K562 (cell line): ENCODE results near the gene THAP5. TPM values are rescaled to one million over a fixed set of nuclear protein-coding genes. Genes with fewer than 3 reads are reported as not detected.

Experiments used
- CREB3 ChIP-seq: fragments of 450-650 bp; conservative IDR thresholded peaks from 2 replicates; pipeline ENCODE4 v1.6.1; 2016; ENCODE audit warnings: missing genetic modification characterization, low read depth, mild to moderate bottlenecking, missing compliant biosample characterization, moderate library complexity
- EHMT2 ChIP-seq: fragments of 450-650 bp; IDR thresholded peaks from 2 replicates; pipeline ENCODE4 v1.6.1; 2018; ENCODE audit warnings: antibody characterized with exemption
- FOXK1 ChIP-seq: sonication (generic); formaldehyde crosslinking; IDR thresholded peaks from 2 replicates; pipeline ENCODE4 v1.8.0; 2022; ENCODE audit warnings: missing genetic modification reagents, mild to moderate bottlenecking, borderline replicate concordance
- FOXP1 ChIP-seq: sonication (generic); formaldehyde crosslinking; IDR thresholded peaks from 2 replicates; pipeline ENCODE4 v1.8.0; 2022; ENCODE audit warnings: mild to moderate bottlenecking, missing genetic modification reagents
- GTF2E2 ChIP-seq: fragments of 200-800 bp; sonication (Bioruptor generic); IDR thresholded peaks from 2 replicates; pipeline ENCODE4 v1.6.1; 2016; ENCODE audit warnings: missing genetic modification characterization, missing compliant biosample characterization
- HLTF ChIP-seq: fragments of 450-650 bp; IDR thresholded peaks from 2 replicates; pipeline ENCODE4 v1.6.1; 2016
- MCM7 ChIP-seq, 2 experiments: fragments of 450-650 bp; IDR thresholded peaks; 2 replicates each; pipeline ENCODE4 v1.6.1; 2016 to 2018
- NCOA4 ChIP-seq: fragments of 450-650 bp; IDR thresholded peaks from 2 replicates; pipeline ENCODE4 v1.6.1; 2018; ENCODE audit warnings: mild to moderate bottlenecking; ENCODE audit not compliant: partially characterized antibody
- RFX1 ChIP-seq: fragments of 450-650 bp; IDR thresholded peaks from 2 replicates; pipeline ENCODE4 v1.6.1; 2016; ENCODE audit warnings: mild to moderate bottlenecking, moderate library complexity
- SOX6 ChIP-seq: fragments of 450-650 bp; IDR thresholded peaks from 2 replicates; pipeline ENCODE4 v1.6.1; 2014; ENCODE audit warnings: mild to moderate bottlenecking
- TEAD2 ChIP-seq: fragments of 450-650 bp; IDR thresholded peaks from 2 replicates; pipeline ENCODE4 v1.6.1; 2016; ENCODE audit warnings: missing genetic modification characterization, control low read depth, missing compliant biosample characterization
- ZNF197 ChIP-seq: fragments of 200-800 bp; sonication (Bioruptor generic); IDR thresholded peaks from 2 replicates; pipeline ENCODE4 v1.6.1; 2016; ENCODE audit warnings: low read depth, missing genetic modification characterization, missing compliant biosample characterization
- ZNF282 ChIP-seq: sonication (generic); formaldehyde crosslinking; IDR thresholded peaks from 2 replicates; pipeline ENCODE4 v1.8.1; 2023; ENCODE audit warnings: missing genetic modification reagents
- ZNF644 ChIP-seq: fragments of 200-800 bp; sonication (Bioruptor generic); IDR thresholded peaks from 2 replicates; pipeline ENCODE4 v1.6.1; 2016; ENCODE audit warnings: low read depth, missing genetic modification characterization, missing compliant biosample characterization
- polyA plus RNA-seq, 8 experiments: library from polyadenylated mRNA; depleted of rRNA in 4 of 8; stranded (reverse) in 5 of 8; unstranded in 3 of 8; fragments of >200 nt; fragmentation: Nextera tagmentation in 2 of 8; fragmentation: Illumina TruSeq in 1 of 8; extraction: Ambion mirVana in 2 of 8; extraction: Trizol in 1 of 8; gene quantifications; 2 replicates each; pipeline versions ENCODE4 v1.2.1 to v1.2.3, GENCODE V29; 2011 to 2014; ENCODE audit warnings: inconsistent platforms in 1 of 8, missing spikeins in 1 of 8
- total RNA-seq, 7 experiments: library from RNA; depleted of rRNA in 6 of 7; stranded (reverse); fragments of >200 nt in 6 of 7; fragmentation: Illumina TruSeq in 2 of 7; extraction: Trizol in 2 of 7; gene quantifications; 2 replicates each; pipeline versions ENCODE4 v1.2.1 to v1.2.3, GENCODE V29; 2011 to 2021; ENCODE audit warnings: low replicate concordance in 1 of 7
- TF ChIP-seq, protein P1 (sequence below), 2 experiments: fragments of 250-450 bp in 1 of 2; fragments of 450-650 bp in 1 of 2; sonication (Bioruptor Pico) in 1 of 2; IDR thresholded peaks; 2 replicates each; pipeline versions ENCODE4 v1.6.1 to v1.8.0; 2016 to 2021; ENCODE audit warnings: mild to moderate bottlenecking in 2 of 2, moderate library complexity in 2 of 2, missing compliant biosample characterization in 1 of 2, missing genetic modification characterization in 1 of 2
- TF ChIP-seq, protein P2 (sequence below): fragments of 250-450 bp; sonication (Bioruptor Pico); IDR thresholded peaks from 2 replicates; pipeline ENCODE4 v1.8.0; 2022; ENCODE audit warnings: inconsistent platforms, mild to moderate bottlenecking, moderate library complexity, borderline replicate concordance
- TF ChIP-seq, protein P3 (sequence below): fragments of 250-450 bp; sonication (Bioruptor Pico); IDR thresholded peaks from 2 replicates; pipeline ENCODE4 v1.4.0; 2020; ENCODE audit warnings: mild to moderate bottlenecking
- TF ChIP-seq, protein P4 (sequence below), 2 experiments: fragments of 150-350 bp in 1 of 2; IDR thresholded peaks; 2 replicates each; pipeline ENCODE4 v1.6.1; 2012 to 2016; ENCODE audit warnings: low read depth in 2 of 2, low read length in 2 of 2, mild to moderate bottlenecking in 1 of 2, moderate library complexity in 1 of 2

THAP5 gene
- total and polyA plus RNA-seq, 9 of the 15 experiments (the other 6 are each of a cell fraction or from before 2014, with no cell fraction given) = 16.5 to 58.1 (median 28.2) TPM

DNA sequence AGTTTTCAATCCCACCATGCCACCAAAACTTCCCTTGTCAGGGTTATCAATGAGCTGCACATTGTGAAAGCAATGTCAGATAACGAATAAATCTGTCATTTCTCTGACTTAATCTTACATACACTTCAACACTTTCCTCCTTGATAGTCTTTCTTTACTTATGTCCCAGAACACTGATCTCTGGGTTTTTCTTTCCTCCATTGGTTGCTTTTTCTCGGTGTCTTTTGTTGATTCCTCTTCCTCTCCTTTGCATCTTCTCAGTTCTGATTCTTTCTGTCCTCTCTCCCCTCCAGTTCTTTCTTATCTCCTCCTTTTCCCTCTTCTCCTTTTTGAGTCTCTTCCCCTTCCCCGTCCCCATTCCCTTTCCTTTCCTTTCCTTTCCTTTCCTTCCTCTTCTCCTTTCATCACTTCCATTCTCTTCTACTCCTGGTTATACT lies 16.8 kb upstream of the THAP5 start (continued):
- TF ChIP-seq SOX6 (peak; percentile 91), NCOA4 (peak; percentile 25), ZNF197 (CRISPR knock-in tag) (0 out of 2 replicates have a peak, but pooled peaks have one; percentile 35), GTF2E2 (tag) (peak; percentile 49; the same call in 1 of the 2 replicates), HLTF (peak; percentile 89; the same call in 1 of the 2 replicates), ZNF282 (no peak), FOXP1 (no peak), MCM7 (IDR thresholded peaks at IDR 0.05) (0 out of 4 replicates have a peak, but pooled peaks of 1 of the 2 experiments have one; percentile 19), RFX1 (no peak), ZNF644 (peak; percentile 89), CREB3 (tag) (no peak), FOXK1 (no peak), EHMT2 (0 out of 2 replicates have a peak, but pooled peaks have one; percentile 57), TEAD2 (tag) (peak; percentile 86)
- TF ChIP-seq, protein P1, sequence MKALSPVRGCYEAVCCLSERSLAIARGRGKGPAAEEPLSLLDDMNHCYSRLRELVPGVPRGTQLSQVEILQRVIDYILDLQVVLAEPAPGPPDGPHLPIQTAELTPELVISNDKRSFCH (CRISPR knock-in tag; IDR thresholded peaks at IDR 0.05) = no peak
- TF ChIP-seq, protein P1 (tag; IDR thresholded peaks at IDR 0.05) = peak; percentile 79
- TF ChIP-seq, protein P2, sequence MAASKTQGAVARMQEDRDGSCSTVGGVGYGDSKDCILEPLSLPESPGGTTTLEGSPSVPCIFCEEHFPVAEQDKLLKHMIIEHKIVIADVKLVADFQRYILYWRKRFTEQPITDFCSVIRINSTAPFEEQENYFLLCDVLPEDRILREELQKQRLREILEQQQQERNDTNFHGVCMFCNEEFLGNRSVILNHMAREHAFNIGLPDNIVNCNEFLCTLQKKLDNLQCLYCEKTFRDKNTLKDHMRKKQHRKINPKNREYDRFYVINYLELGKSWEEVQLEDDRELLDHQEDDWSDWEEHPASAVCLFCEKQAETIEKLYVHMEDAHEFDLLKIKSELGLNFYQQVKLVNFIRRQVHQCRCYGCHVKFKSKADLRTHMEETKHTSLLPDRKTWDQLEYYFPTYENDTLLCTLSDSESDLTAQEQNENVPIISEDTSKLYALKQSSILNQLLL (CRISPR knock-in tag) = no peak
- TF ChIP-seq, protein P3, sequence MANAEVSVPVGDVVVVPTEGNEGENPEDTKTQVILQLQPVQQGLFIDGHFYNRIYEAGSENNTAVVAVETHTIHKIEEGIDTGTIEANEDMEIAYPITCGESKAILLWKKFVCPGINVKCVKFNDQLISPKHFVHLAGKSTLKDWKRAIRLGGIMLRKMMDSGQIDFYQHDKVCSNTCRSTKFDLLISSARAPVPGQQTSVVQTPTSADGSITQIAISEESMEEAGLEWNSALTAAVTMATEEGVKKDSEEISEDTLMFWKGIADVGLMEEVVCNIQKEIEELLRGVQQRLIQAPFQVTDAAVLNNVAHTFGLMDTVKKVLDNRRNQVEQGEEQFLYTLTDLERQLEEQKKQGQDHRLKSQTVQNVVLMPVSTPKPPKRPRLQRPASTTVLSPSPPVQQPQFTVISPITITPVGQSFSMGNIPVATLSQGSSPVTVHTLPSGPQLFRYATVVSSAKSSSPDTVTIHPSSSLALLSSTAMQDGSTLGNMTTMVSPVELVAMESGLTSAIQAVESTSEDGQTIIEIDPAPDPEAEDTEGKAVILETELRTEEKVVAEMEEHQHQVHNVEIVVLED = no peak
- TF ChIP-seq, protein P4, sequence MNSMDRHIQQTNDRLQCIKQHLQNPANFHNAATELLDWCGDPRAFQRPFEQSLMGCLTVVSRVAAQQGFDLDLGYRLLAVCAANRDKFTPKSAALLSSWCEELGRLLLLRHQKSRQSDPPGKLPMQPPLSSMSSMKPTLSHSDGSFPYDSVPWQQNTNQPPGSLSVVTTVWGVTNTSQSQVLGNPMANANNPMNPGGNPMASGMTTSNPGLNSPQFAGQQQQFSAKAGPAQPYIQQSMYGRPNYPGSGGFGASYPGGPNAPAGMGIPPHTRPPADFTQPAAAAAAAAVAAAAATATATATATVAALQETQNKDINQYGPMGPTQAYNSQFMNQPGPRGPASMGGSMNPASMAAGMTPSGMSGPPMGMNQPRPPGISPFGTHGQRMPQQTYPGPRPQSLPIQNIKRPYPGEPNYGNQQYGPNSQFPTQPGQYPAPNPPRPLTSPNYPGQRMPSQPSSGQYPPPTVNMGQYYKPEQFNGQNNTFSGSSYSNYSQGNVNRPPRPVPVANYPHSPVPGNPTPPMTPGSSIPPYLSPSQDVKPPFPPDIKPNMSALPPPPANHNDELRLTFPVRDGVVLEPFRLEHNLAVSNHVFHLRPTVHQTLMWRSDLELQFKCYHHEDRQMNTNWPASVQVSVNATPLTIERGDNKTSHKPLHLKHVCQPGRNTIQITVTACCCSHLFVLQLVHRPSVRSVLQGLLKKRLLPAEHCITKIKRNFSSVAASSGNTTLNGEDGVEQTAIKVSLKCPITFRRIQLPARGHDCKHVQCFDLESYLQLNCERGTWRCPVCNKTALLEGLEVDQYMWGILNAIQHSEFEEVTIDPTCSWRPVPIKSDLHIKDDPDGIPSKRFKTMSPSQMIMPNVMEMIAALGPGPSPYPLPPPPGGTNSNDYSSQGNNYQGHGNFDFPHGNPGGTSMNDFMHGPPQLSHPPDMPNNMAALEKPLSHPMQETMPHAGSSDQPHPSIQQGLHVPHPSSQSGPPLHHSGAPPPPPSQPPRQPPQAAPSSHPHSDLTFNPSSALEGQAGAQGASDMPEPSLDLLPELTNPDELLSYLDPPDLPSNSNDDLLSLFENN (IDR thresholded peaks at IDR 0.05; ENCODE audit: low read depth in 2 of 2, low read length in 2 of 2) = peak in 1 of 2 experiments; percentile 79; a peak in 1 of 4 replicates
